Stimulated activated naive CD4-positive, alpha-beta T cell treated with Interleukin-2 at 50 U/mL for 16 hours (primary cell): Measurements from ENCODE around the gene POU2F1.

Experiments used
- DNase-seq: peaks from one replicate; lab custom pipeline; 2025; lab: John Stamatoyannopoulos, UW

POU2F1 gene

GRCh38 chr1:167367705-167368104 lies 147.0 kb downstream of the POU2F1 start:
- DNase-seq = no peak

DNA sequence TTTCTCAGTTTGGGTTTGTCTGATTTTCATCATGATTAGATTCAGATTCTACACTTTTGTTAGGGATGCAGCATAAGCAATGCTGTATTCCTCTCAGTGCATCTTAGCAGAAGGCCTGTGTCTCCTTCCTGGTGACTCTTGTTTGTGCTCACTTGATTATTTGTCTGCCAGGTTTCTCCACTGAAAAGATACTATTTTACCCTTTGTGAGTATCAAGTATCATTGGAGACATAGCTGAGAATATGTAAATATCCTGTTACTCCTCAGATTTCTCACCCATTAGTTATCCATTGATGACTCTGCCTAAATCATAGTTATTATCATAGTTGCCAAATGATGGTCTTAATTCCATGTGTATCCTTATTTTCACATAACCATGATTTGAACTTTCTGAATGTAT lies 148.5 kb downstream of the POU2F1 start:
- DNase-seq = no peak

DNA sequence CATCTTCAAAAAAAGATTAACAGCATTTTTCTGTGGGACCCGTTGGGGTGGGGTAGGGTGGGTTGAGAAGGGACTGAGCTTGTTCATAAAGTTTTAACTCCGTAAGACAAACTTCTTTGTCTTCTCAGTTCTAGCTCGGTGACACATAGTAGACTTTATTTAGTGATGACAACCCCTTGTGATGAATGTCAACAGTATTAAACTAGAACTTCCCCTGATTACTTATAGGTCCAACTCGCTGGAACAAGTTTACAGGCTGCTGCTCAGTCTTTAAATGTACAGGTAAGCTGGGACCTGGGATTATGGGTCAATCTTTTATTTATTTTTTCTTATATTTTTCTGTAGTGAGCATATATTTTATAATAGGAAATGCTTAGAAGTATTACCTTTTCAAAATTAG lies 149.2 kb downstream of the POU2F1 start:
- DNase-seq = no peak

DNA sequence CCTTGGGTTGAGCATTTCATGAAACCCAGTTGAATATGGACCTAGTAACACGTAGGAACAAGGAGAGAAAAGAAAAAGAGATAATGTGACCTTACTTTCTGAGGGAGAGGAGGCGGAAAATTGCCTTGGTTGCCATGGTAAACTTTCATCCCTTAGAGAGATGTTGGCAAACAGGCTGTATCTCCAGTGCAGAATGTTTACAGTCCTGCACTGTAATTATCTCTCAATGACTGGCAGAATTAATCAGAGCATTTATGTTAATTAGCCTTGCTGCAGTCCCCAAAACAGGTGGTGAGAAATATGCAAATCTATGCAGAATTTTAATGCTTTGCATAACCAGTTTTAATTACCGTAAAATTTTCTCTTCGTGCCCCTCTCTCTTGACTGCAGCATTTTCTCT lies 150.3 kb downstream of the POU2F1 start:
- no peak for DNase-seq

DNA sequence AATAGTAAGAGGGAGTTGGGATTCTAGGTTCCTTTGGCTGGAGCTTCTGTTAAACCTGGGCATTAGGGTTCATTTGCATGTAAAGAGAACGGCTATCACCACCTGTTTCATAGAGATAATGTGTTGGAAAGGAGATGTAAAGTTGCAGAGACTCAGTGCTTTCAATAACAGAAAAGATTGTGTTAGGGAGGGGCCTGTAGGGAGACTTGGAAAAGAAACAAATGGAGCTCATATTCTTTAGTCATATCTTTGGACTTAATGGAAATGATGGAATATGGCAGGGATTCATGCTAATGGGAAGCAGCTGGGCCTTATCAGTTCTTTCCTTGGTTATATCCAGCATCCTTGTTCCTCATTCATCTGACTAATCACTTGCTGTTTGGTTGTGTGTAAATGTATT lies 152.7 kb downstream of the POU2F1 start:
- no peak for DNase-seq

- DNase-seq = no peak
Observed at GRCh38 chr1:167373986-167374385, 153.3 kb downstream of the POU2F1 start.

DNA sequence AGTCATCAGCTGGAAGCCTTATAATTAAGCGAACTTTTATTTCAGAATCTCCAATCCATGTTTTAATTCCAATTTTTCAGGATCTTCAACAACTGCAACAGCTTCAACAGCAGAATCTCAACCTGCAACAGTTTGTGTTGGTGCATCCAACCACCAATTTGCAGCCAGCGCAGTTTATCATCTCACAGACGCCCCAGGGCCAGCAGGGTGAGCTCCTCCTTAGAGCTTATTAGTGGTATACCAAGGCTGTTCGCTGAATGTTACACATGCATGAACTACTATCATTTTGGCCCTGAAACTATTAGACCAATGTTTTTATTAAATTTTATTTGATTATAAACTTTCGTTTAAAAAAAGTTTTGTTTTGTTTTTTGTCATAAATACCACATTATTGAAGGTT lies 155.3 kb downstream of the POU2F1 start:
- no peak for DNase-seq

DNA sequence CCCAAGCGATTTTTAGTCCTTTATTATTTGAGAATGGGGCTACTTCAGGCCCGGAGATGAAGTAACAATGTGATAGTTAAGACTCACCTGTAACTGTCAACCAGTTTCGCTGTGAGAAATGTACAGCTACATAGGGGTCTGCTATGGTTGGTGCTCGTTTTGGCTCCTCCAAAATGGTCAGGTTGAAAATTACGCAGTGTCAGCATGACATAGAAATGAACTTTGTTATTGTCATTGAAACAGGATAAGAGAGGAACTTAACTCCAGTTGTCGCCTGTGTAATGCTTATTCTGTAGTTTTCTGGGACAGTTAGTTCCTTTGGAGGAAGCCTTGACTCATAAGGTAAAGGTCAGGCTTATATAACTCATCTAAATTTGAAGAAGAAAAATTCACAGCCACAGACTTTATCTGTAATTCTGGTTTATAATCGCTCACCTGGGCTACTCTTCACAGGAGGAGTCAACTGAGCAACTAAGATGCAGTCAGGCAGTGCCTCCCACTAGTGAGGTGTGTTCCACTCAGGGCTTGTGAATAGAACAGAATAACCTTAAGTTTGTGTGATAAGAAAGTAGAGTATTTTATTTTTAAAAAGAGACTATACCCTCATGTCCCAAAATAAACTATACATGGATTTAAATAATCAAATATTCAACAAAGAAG lies 166.7 kb downstream of the POU2F1 start:
- no peak for DNase-seq

DNA sequence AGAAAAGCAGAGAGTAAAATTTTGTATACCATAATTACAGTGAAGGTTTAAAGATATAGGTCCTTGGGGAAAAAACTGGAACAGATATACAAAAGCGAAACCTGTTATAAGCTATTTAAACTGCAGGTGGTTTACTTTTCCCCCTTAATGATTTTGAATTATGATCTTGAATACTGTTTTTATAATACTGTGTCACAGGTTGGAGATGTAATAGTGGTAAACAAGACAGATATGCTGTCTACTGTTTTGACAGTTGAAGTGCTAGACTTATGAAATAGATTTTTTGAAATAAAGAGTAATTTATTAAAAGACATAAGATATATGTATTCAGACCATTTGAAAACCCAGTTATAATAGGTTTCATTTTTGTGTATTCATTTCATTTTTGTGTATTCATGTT lies 168.3 kb downstream of the POU2F1 start:
- no peak for DNase-seq

DNA sequence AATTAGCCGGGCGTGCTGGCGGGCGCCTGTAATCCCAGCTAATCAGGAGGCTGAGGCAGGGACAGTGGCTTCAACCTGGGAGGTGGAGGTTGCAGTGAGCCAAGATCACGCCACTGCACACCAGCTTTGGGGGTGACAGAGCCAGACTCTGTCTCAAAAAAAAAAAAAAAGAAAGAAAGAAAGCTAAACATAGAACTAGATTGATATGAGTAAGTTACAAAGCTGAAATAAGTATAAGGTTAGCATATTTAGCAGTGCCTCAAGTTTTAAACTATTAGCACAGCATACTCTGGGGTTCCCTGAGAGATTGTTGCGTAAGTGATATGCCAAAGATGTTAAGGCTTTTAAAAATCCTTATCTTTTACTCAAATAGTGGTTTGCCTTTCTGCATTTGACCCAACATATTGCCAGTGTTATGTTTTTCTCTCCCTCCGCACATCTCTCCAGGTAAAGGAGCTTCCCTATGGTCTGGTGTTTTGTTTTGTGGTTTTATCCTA lies 171.6 kb downstream of the POU2F1 start:
- DNase-seq = no peak

GRCh38 chr1:167400359-167400953 lies 179.8 kb downstream of the POU2F1 start:
- DNase-seq = no peak

DNA sequence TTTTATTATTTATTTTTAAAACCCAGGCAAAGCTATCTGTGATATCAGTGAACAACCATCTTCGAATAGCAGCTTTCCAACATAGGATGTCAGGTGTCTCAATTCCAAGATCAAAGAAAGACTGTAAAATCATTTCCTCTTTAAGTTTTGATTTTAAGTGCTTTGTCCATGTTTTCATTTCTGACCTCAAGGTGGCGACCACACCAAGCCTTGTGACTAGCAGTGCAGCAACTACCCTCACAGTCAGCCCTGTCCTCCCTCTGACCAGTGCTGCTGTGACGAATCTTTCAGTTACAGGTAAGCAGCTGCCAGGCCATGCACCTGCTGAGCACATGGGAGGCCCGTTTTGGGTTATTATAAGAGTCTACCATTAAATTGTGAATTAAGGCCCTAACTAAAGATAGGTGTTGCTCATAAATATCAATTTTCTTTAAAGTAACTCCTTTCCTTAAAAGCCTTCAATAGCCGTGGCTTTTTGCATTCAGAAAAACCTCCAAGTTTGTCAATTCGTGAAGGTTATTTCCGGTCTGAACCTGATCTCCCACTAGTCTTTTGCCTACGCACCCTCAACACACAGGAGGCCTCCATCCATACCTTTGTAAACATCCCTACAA lies 180.7 kb downstream of the POU2F1 start:
- peak; percentile 27 for DNase-seq

DNA sequence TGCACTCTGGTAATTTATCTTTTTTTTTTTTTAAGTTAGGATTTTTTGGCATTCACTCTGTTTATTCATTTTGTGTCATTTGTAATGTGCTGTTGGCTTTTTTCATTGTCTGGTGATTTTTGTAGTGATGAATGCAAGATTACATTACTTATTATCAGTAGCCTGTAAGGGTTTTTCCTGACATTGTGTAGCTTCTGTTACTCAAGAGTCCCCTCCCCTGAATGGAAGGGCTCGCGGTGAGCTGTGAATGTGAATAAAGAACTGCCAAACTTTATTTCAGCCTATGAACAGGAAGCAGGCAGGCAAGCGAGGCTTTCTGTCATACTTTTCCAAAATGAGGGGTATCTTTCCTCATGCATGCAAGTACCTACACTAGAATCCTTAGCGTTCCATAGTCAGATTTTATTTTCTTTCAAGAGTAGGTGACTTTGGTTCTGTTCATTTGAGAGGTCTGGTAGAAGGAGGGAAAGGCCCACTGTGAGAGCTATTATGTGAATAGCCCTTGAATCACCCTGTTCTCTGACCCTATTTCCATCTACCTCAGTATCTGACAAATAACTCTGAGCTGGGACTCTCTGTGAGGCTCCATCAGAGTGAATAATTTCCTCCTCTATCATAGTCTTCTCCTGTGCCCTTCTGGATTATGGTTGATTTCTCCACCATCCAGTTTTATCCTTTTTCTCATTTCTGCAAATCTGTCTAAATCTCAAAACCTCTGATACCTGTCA lies 183.6 kb downstream of the POU2F1 start:
- DNase-seq = no peak

DNA sequence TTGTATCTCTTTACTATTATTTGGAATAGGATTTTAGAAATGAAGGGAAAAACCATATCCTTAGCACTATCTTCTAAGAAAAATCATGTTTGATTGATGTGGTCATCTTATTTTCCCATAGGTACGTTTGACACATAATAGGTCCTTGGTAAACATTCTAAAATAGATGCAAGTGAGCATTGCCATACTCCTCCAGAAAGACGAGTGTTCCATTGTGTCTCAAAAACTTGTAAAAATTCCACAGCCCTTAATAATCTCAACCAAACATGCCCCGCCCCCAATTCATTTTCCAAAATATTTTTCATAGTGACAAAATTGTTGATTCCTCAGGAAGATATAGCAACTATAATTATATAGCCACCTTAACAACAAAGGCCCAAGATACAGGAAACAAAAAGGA lies 184.2 kb downstream of the POU2F1 start:
- no peak for DNase-seq

DNA sequence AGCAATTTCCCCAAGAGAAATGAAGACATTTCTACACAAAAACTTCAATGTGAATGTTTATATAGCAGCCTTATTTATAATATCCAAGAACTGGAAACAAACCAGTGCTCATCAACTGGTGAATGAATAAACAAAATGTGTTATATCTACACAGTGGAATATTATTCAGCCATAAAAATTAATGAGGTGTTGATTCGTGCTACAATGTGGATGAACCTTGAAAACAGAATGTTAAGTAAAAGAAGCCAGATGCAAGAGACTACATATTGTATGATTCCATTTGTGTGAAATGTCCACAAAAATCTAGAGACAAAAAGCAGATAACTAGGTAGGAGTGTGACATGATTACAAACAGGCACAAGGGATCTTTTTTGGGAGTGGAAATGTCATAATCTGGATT lies 187.7 kb downstream of the POU2F1 start:
- no peak for DNase-seq

- DNase-seq = no peak
Observed at GRCh38 chr1:167409183-167409582, 188.5 kb downstream of the POU2F1 start.

DNA sequence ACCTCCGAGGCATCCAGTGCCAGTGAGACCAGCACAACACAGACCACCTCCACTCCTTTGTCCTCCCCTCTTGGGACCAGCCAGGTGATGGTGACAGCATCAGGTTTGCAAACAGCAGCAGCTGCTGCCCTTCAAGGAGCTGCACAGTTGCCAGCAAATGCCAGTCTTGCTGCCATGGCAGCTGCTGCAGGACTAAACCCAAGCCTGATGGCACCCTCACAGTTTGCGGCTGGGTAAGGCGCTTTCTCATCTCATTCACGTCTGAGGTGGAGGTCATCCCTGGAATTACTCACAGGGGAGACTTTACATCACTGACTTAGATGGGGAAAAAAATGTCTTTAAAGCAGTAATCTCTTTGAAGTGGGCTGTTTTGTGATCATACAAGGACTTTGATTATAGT lies 191.4 kb downstream of the POU2F1 start:
- no peak for DNase-seq

DNA sequence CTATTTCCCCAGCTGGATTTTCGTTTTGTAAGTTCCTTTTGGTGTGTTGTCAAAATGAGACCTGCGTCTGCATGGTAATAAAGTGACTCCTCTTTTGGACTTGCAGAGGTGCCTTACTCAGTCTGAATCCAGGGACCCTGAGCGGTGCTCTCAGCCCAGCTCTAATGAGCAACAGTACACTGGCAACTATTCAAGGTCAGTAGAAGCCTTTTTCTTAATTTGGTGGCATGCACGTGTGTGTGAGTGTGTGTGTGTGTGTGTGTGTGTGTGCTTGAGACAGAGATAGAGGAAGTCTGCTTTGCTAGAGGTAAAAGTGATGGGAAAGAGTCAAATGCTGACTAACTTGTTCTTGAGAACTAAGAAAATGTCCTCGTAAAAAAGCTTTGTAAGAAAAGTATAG lies 192.2 kb downstream of the POU2F1 start:
- DNase-seq = no peak

DNA sequence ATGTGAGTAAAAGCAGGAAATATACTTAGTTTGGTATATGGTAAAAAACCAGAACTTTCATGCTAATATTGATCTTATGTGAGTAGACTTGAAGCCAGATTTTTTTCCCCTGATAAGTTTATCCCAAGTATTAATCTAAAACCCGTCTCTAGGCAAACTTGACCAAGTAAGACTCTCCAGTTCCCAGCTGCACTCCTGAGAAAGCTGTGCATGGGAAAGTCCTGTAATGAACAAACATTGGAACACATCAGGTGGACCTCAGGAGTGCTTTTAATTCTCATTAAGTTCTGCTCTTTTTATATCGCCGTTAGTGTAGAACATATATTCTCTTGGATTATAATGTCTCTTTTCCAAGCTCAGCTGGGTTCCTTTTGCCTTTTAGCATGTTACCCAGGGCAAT lies 192.6 kb downstream of the POU2F1 start:
- DNase-seq = no peak

- DNase-seq = no peak
Observed at GRCh38 chr1:167416506-167416905, 195.8 kb downstream of the POU2F1 start.

DNA sequence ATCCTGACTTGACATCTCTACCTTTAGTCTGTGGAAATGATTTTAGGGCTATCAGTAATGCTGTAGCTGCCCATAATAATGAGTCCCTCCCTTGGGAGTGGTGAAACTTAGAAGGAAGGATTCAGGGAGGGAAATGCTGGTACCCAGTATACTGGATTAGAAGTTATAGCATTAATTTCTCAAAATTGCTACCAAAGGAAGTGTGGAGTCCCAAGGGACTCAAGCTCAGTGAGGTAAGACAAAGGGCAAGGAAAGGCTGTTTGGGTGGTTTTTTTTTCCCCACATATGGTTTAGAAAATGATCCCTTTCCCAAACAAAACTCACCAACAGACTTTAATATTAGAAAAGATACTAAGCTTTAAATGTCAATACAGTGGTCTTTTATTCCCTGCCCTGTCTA lies 197.7 kb downstream of the POU2F1 start:
- no peak for DNase-seq

GRCh38 chr1:167419245-167419644 lies 198.6 kb downstream of the POU2F1 start:
- no peak for DNase-seq

- DNase-seq = no peak
Observed at GRCh38 chr1:167420510-167420909, 199.8 kb downstream of the POU2F1 start.
